HuH-7 (cell line): ENCODE measurements around the gene ENPP1.

Experiments
- DNase-seq: peaks from one replicate; pipeline ENCODE4 v3.0.0; 2011; ENCODE audit warnings: low spot score

Gene ENPP1

GRCh38 chr6:131787079-131787478 is 20.7 kb upstream of the ENPP1 start:
- no peak for DNase-seq

- DNase-seq = no peak
These were observed 19.8 kb upstream of the ENPP1 start for GRCh38 chr6:131787766-131788712.

- DNase-seq = no peak
These were observed 18.6 kb upstream of the ENPP1 start for GRCh38 chr6:131789219-131789618.

- no peak for DNase-seq
These were observed 16.3 kb upstream of the ENPP1 start for GRCh38 chr6:131791476-131791875.

- DNase-seq = peak; percentile 37
These were observed 15.7 kb upstream of the ENPP1 start for GRCh38 chr6:131792091-131792496.

GRCh38 chr6:131795366-131795765 is 12.5 kb upstream of the ENPP1 start:
- DNase-seq = no peak

- no peak for DNase-seq
These were observed 5.5 kb upstream of the ENPP1 start for GRCh38 chr6:131802347-131802746.

GRCh38 chr6:131803007-131803769 is 4.6 kb upstream of the ENPP1 start:
- DNase-seq = no peak

- no peak for DNase-seq
These were observed 3.7 kb upstream of the ENPP1 start for GRCh38 chr6:131804131-131804530.

- no peak for DNase-seq
These were observed 538 bp upstream of the ENPP1 start for GRCh38 chr6:131807321-131807643.

GRCh38 chr6:131808460-131809269 is 845 bp downstream of the ENPP1 start:
- DNase-seq = no peak

- DNase-seq = no peak
These were observed 3.7 kb downstream of the ENPP1 start for GRCh38 chr6:131811500-131811899.

- DNase-seq = no peak
These were observed 6.2 kb downstream of the ENPP1 start for GRCh38 chr6:131813991-131814390.

- DNase-seq = no peak
These were observed 9.0 kb downstream of the ENPP1 start for GRCh38 chr6:131816869-131817268.

GRCh38 chr6:131819572-131820124 is 11.8 kb downstream of the ENPP1 start:
- no peak for DNase-seq

GRCh38 chr6:131821010-131821807 is 13.4 kb downstream of the ENPP1 start:
- no peak for DNase-seq

GRCh38 chr6:131822119-131822518 is 14.3 kb downstream of the ENPP1 start:
- no peak for DNase-seq

GRCh38 chr6:131823276-131823902 is 15.6 kb downstream of the ENPP1 start:
- no peak for DNase-seq

GRCh38 chr6:131825946-131826345 is 18.1 kb downstream of the ENPP1 start:
- DNase-seq = no peak

GRCh38 chr6:131828080-131828479 is 20.3 kb downstream of the ENPP1 start:
- no peak for DNase-seq

GRCh38 chr6:131828951-131829350 is 21.1 kb downstream of the ENPP1 start:
- no peak for DNase-seq
